H9 (cell line): ENCODE data around the gene C9orf72. TPM values are rescaled to one million over a fixed set of nuclear protein-coding genes. Genes with fewer than 3 reads are reported as not detected.

ENCODE experiments used
- DNase-seq: peaks from one replicate; pipeline ENCODE4 v3.0.0-alpha.2; 2017
- H2AFZ ChIP-seq: one replicate; pipeline ENCODE4 v1.6.1; 2013; ENCODE audit warnings: mild to moderate bottlenecking, low read length, control low read depth, moderate library complexity
- H2AK5ac ChIP-seq: 2 replicates; pipeline ENCODE4 v1.6.1; 2013; ENCODE audit warnings: low read length, control low read depth, mixed read lengths; ENCODE audit not compliant: insufficient read length
- H2BK120ac ChIP-seq: one replicate; pipeline ENCODE4 v1.6.1; 2013; ENCODE audit warnings: low read depth, mild to moderate bottlenecking, low read length, control low read depth, inconsistent platforms; ENCODE audit not compliant: poor library complexity, severe bottlenecking
- H2BK12ac ChIP-seq: 2 replicates; pipeline ENCODE4 v1.6.1; 2013; ENCODE audit warnings: low read length, control low read depth, mixed read lengths, low read depth; ENCODE audit not compliant: insufficient read length
- H2BK15ac ChIP-seq: 2 replicates; pipeline ENCODE4 v1.6.1; 2013; ENCODE audit warnings: low read depth, low read length, control low read depth
- H2BK20ac ChIP-seq: one replicate; pipeline ENCODE4 v1.6.1; 2013; ENCODE audit warnings: low read depth, mild to moderate bottlenecking, low read length, control low read depth, inconsistent platforms; ENCODE audit not compliant: poor library complexity, severe bottlenecking
- H2BK5ac ChIP-seq: 2 replicates; pipeline ENCODE4 v1.6.1; 2013; ENCODE audit warnings: low read length, control low read depth, mixed read lengths; ENCODE audit not compliant: insufficient read length
- H3K14ac ChIP-seq: 2 replicates; pipeline ENCODE4 v1.6.1; 2013; ENCODE audit warnings: low read length, control low read depth; ENCODE audit not compliant: insufficient read depth
- H3K18ac ChIP-seq: 2 replicates; pipeline ENCODE4 v1.6.1; 2013; ENCODE audit warnings: low read depth, mild to moderate bottlenecking, mixed read lengths, low read length, control low read depth; ENCODE audit not compliant: insufficient read length
- H3K23ac ChIP-seq: 2 replicates; pipeline ENCODE4 v1.6.1; 2013; ENCODE audit warnings: low read length, control low read depth, mixed read lengths, low read depth; ENCODE audit not compliant: insufficient read length
- H3K23me2 ChIP-seq: 2 replicates; pipeline ENCODE4 v1.6.1; 2013; ENCODE audit warnings: low read depth, mild to moderate bottlenecking, mixed read lengths, low read length, control low read depth; ENCODE audit not compliant: insufficient read length, poor library complexity, severe bottlenecking
- H3K27ac ChIP-seq: 2 replicates; pipeline ENCODE4 v1.5.1; 2013; ENCODE audit warnings: low read length, control low read depth, mixed read lengths, low read depth; ENCODE audit not compliant: insufficient read length
- H3K27me3 ChIP-seq: 2 replicates; pipeline ENCODE4 v1.6.1; 2013; ENCODE audit warnings: low read length, control low read depth, inconsistent platforms; ENCODE audit not compliant: insufficient read depth
- H3K4ac ChIP-seq: 2 replicates; pipeline ENCODE4 v1.6.1; 2013; ENCODE audit warnings: low read depth, mild to moderate bottlenecking, control low read depth, inconsistent platforms, low read length, moderate library complexity
- H3K4me1 ChIP-seq: 2 replicates; pipeline ENCODE4 v1.6.1; 2013; ENCODE audit warnings: low read length, control low read depth, inconsistent platforms; ENCODE audit not compliant: insufficient read depth
- H3K4me2 ChIP-seq: 2 replicates; pipeline ENCODE4 v1.6.1; 2013; ENCODE audit warnings: low read length, control low read depth, mixed read lengths; ENCODE audit not compliant: insufficient read length, insufficient read depth
- H3K56ac ChIP-seq: 2 replicates; pipeline ENCODE4 v1.6.1; 2013; ENCODE audit warnings: low read depth, mild to moderate bottlenecking, mixed read lengths, low read length, control low read depth; ENCODE audit not compliant: insufficient read length
- H3K79me1 ChIP-seq: 2 replicates; pipeline ENCODE4 v1.6.1; 2013; ENCODE audit warnings: low read depth, mild to moderate bottlenecking, moderate library complexity, low read length, control low read depth, inconsistent platforms; ENCODE audit not compliant: insufficient read depth, poor library complexity, severe bottlenecking
- H3K79me2 ChIP-seq: 2 replicates; pipeline ENCODE4 v1.6.1; 2013; ENCODE audit warnings: low read length, control low read depth, inconsistent platforms; ENCODE audit not compliant: insufficient read depth
- H3K9ac ChIP-seq: 2 replicates; pipeline ENCODE4 v1.6.1; 2013; ENCODE audit warnings: low read length, control low read depth, mixed read lengths; ENCODE audit not compliant: insufficient read length; ENCODE audit errors: extremely low read depth
- H3K9me3 ChIP-seq: one replicate; pipeline ENCODE4 v1.6.1; 2013; ENCODE audit warnings: low read depth, low read length, inconsistent platforms; ENCODE audit not compliant: control insufficient read depth
- H3T11ph ChIP-seq: one replicate; pipeline ENCODE4 v1.6.1; 2013; ENCODE audit warnings: mild to moderate bottlenecking, low read length, control low read depth, inconsistent platforms
- H4K20me1 ChIP-seq: one replicate; pipeline ENCODE4 v1.6.1; 2013; ENCODE audit not compliant: control insufficient read depth, insufficient read length, insufficient read depth
- H4K5ac ChIP-seq: 2 replicates; pipeline ENCODE4 v1.6.1; 2013; ENCODE audit warnings: low read depth, mild to moderate bottlenecking, mixed read lengths, low read length, control low read depth; ENCODE audit not compliant: insufficient read length
- H4K8ac ChIP-seq: replicated peaks from 2 replicates; pipeline ENCODE4 v1.6.1; 2013; ENCODE audit warnings: low read length, control low read depth, mixed read lengths, low read depth; ENCODE audit not compliant: insufficient read length
- H4K91ac ChIP-seq: 2 replicates; pipeline ENCODE4 v1.6.1; 2013; ENCODE audit warnings: low read depth, mild to moderate bottlenecking, moderate library complexity, mixed read lengths, low read length, control low read depth; ENCODE audit not compliant: insufficient read length
- H3K27ac Mint-ChIP-seq, 3 experiments: 2 replicates in 2 of 3; 3 replicates in 1 of 3; pipeline ENCODE4 v1.8.0; 2020 to 2021; ENCODE audit warnings: mixed read lengths in 3 of 3, mild to moderate bottlenecking in 1 of 3, moderate library complexity in 1 of 3
- H3K27me3 Mint-ChIP-seq: 2 replicates; pipeline ENCODE4 v1.8.0; 2021; ENCODE audit warnings: low read depth, mild to moderate bottlenecking, moderate library complexity, mixed read lengths
- H3K36me3 Mint-ChIP-seq, 3 experiments: 2 replicates in 2 of 3; 3 replicates in 1 of 3; pipeline ENCODE4 v1.8.0; 2020 to 2021; ENCODE audit warnings: low read depth in 3 of 3, mixed read lengths in 3 of 3; ENCODE audit not compliant: insufficient read depth in 1 of 3
- H3K4me1 Mint-ChIP-seq, 2 experiments: 2 replicates each; pipeline ENCODE4 v1.8.0; 2020; ENCODE audit warnings: mixed read lengths in 2 of 2
- H3K4me3 Mint-ChIP-seq, 2 experiments: 2 replicates in 1 of 2; 3 replicates in 1 of 2; pipeline ENCODE4 v1.8.0; 2020 to 2021; ENCODE audit warnings: mild to moderate bottlenecking in 2 of 2, mixed read lengths in 2 of 2, moderate library complexity in 1 of 2
- H3K9me3 Mint-ChIP-seq, 2 experiments: 2 replicates in 1 of 2; 3 replicates in 1 of 2; pipeline ENCODE4 v1.8.0; 2020; ENCODE audit warnings: mild to moderate bottlenecking in 2 of 2, mixed read lengths in 2 of 2, moderate library complexity in 1 of 2
- WGBS: extraction: QIAGEN DNeasy Blood & Tissue Kit; methylation state at CpG from one replicate; pipeline ENCODE4 v1.1.7; 2013; ENCODE audit warnings: missing lambda C conversion rate, low lambda C conversion rate, mixed read lengths; ENCODE audit not compliant: insufficient read length; ENCODE audit errors: extremely low coverage; 5-methylcytosine and 5-hydroxymethylcytosine counted together
- total RNA-seq: library from RNA; stranded (reverse); gene quantifications from 2 replicates; pipeline ENCODE4 v1.2.1, GENCODE V29; 2021
- TF ChIP-seq, protein P1 (sequence below): fragments of 200-600 bp; sonication (generic); conservative IDR thresholded peaks from 3 replicates; pipeline ENCODE4 v1.8.0; 2021; ENCODE audit warnings: antibody characterized with exemption, mild to moderate bottlenecking

The C9orf72 gene
- total RNA-seq, 1 experiment from 2014 or later, result 17.0 TPM

DNA sequence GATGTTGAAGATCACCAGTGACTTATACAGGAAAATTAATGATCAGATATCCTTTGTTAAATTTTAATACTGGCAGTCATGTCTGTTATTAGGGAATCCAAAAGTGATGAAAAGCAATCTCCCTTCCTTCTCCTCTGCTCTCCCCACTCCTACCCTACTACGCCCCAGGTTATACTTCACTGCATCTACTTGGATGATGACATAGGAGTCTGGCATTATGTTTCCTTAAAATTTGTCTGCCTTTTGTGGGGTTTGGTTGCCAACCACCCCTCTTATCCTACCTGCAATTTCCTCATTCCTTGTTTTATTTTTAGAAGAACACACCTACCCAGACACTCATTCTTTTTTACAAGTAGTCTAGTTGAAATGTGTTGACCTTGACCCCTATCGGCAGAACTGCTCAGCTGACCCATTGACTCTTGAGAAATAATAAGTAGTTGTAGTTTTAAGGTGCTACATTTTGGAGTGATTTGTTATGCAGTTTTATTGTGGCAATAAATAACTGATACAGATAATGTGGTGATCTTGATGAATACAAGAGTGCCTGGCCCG, 38.5 kb downstream of the C9orf72 start:
- H3K56ac ChIP-seq, result no peak overlapping the region
- H3K9me3 ChIP-seq, result no peaks in the 10 kb centered on the region
- DNase-seq, result no peak
- H2BK15ac ChIP-seq, result no peak overlapping the region
- H3K79me1 ChIP-seq, result no peaks in the 10 kb centered on the region
- H3K4me3 Mint-ChIP-seq, result no peak overlapping the region
- no peak overlapping the region for H4K91ac ChIP-seq
- H3K23me2 ChIP-seq, result no peaks in the 10 kb centered on the region
- no peak overlapping the region for H3T11ph ChIP-seq
- no peak overlapping the region for H3K9ac ChIP-seq
- peaks cover 0 to 5% (median 0%) of the 10 kb centered on the region in 3 experiments; a peak in 1 of 7 replicates for H3K36me3 Mint-ChIP-seq
- no peaks in the 10 kb centered on the region; the same call in 1 of the 2 replicates for H3K79me2 ChIP-seq
- no peak overlapping the region for H4K5ac ChIP-seq
- H3K4me2 ChIP-seq, result no peak overlapping the region
- H4K20me1 ChIP-seq, result no peaks in the 10 kb centered on the region
- H3K14ac ChIP-seq, result no peak overlapping the region
- H3K4ac ChIP-seq, result no peak overlapping the region
- no peak overlapping the region for H3K23ac ChIP-seq
- H2BK5ac ChIP-seq, result no peak overlapping the region
- H2AK5ac ChIP-seq, result no peak overlapping the region
- no peak overlapping the region for H2BK12ac ChIP-seq
- H2BK120ac ChIP-seq, result no peak overlapping the region
- TF ChIP-seq, protein P1, sequence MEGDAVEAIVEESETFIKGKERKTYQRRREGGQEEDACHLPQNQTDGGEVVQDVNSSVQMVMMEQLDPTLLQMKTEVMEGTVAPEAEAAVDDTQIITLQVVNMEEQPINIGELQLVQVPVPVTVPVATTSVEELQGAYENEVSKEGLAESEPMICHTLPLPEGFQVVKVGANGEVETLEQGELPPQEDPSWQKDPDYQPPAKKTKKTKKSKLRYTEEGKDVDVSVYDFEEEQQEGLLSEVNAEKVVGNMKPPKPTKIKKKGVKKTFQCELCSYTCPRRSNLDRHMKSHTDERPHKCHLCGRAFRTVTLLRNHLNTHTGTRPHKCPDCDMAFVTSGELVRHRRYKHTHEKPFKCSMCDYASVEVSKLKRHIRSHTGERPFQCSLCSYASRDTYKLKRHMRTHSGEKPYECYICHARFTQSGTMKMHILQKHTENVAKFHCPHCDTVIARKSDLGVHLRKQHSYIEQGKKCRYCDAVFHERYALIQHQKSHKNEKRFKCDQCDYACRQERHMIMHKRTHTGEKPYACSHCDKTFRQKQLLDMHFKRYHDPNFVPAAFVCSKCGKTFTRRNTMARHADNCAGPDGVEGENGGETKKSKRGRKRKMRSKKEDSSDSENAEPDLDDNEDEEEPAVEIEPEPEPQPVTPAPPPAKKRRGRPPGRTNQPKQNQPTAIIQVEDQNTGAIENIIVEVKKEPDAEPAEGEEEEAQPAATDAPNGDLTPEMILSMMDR, result no peak
- H3K27ac Mint-ChIP-seq, result no peak overlapping the region; a peak in 1 of 7 replicates
- H3K27me3 Mint-ChIP-seq, result no peaks in the 10 kb centered on the region; the same call in 1 of the 2 replicates
- no peaks in the 10 kb centered on the region for H3K27me3 ChIP-seq
- peaks cover 16 to 19% of the 10 kb centered on the region in 2 experiments for H3K4me1 Mint-ChIP-seq
- no CpG with 5 or more reads among the region's 3 CpGs for WGBS
- H2AFZ ChIP-seq, result no peak overlapping the region
- no peaks in the 10 kb centered on the region; the same call in 1 of the 2 replicates for H3K4me1 ChIP-seq
- H3K27ac ChIP-seq, result no peak overlapping the region
- H3K9me3 Mint-ChIP-seq, result no peaks in the 10 kb centered on the region
- H2BK20ac ChIP-seq, result no peak overlapping the region
- no peak overlapping the region for H3K18ac ChIP-seq
- no peak overlapping the region for H4K8ac ChIP-seq
